ENCODE data around the gene STPG1.

The STPG1 gene

DNA sequence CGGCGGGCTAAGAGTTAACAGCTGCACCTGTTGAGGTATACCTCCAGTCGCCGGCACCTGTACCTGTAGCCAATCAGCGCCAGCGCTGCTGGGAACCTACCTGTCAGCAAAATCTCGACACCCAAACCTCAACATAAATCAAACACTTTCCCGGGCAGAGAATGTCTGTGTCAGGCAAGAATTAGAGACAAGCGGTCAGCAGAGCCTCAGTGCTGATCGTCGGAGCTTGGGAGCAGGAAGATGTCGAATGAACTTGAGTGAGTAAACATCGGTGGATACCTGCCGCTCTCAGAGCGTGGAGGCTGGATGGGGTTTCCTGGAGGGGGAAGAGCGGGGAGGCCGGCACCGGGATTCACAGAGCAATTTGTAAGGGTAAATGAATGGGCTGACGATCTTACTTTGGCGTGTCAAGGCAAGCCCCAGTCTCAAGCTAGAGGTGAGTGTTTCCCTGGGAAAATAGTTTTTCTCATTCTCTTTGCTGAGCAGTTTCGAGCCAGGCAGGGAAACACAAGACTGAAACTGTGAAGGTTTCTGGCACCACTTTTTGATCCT lies 94.2 kb downstream of the STPG1 start, which contains the start of gene GRHL3 (continued):
- TF ChIP-seq ZBTB49 (tag by site-specific recombination; IDR thresholded peaks at IDR 0.05; ENCODE audit: low read depth) (no peak), ZNF701 (tag by site-specific recombination; IDR thresholded peaks at IDR 0.05) (no peak), ZNF560 (tag by site-specific recombination; IDR thresholded peaks at IDR 0.05; ENCODE audit: borderline replicate concordance) (no peak), MZF1 (tag by site-specific recombination; IDR thresholded peaks at IDR 0.05; ENCODE audit: borderline replicate concordance) (peak; percentile 36; the same call in 1 of the 2 replicates), ZBTB10 (tag by site-specific recombination; IDR thresholded peaks at IDR 0.05) (no peak), ZBTB20 (tag by site-specific recombination; IDR thresholded peaks at IDR 0.05) (peak; percentile 98), GLIS2 (tag by site-specific recombination; IDR thresholded peaks at IDR 0.05) (peak; percentile 30; the same call in 1 of the 2 replicates), ZNF112 (tag by site-specific recombination; IDR thresholded peaks at IDR 0.05) (no peak), ZNF146 (tag by site-specific recombination; IDR thresholded peaks at IDR 0.05) (no peak), ZBTB17 (tag by site-specific recombination; IDR thresholded peaks at IDR 0.05) (peak; percentile 95), KLF10 (tag by site-specific recombination; IDR thresholded peaks at IDR 0.05) (no peak), TRIM28 (IDR thresholded peaks at IDR 0.05; ENCODE audit: borderline replicate concordance, low read length) (peak; percentile 81), OSR2 (tag by site-specific recombination; IDR thresholded peaks at IDR 0.05) (no peak), ZNF2 (tag by site-specific recombination; IDR thresholded peaks at IDR 0.05) (peak; percentile 23; the same call in 1 of the 2 replicates), SCRT2 (tag by site-specific recombination; IDR thresholded peaks at IDR 0.05) (peak; percentile 100), ZNF398 (tag by site-specific recombination; IDR thresholded peaks at IDR 0.05) (peak; percentile 78), ZNF366 (tag by site-specific recombination; conservative IDR thresholded peaks at IDR 0.05) (no peak), ZNF174 (tag by site-specific recombination; IDR thresholded peaks at IDR 0.05) (no peak), GFI1B (tag by site-specific recombination; IDR thresholded peaks at IDR 0.05) (0 out of 2 replicates have a peak, but pooled peaks have one; percentile 33), ZNF501 (tag by site-specific recombination; IDR thresholded peaks at IDR 0.05) (0 out of 2 replicates have a peak, but pooled peaks have one; percentile 60), ZNF624 (tag by site-specific recombination; IDR thresholded peaks at IDR 0.05) (no peak), ZNF341 (tag by site-specific recombination; IDR thresholded peaks at IDR 0.05; ENCODE audit: low read depth) (peak; percentile 37; the same call in 1 of the 2 replicates), ZNF280C (tag by site-specific recombination; IDR thresholded peaks at IDR 0.05) (no peak), SCRT1 (tag by site-specific recombination; IDR thresholded peaks at IDR 0.05; ENCODE audit: borderline replicate concordance) (peak; percentile 99), ZNF23 (tag by site-specific recombination; IDR thresholded peaks at IDR 0.05; ENCODE audit: borderline replicate concordance) (no peak), ZNF169 (tag by site-specific recombination; IDR thresholded peaks at IDR 0.05) (no peak), ZFP37 (tag by site-specific recombination; IDR thresholded peaks at IDR 0.05) (0 out of 2 replicates have a peak, but pooled peaks have one; percentile 21)
- TF ChIP-seq, protein P1, sequence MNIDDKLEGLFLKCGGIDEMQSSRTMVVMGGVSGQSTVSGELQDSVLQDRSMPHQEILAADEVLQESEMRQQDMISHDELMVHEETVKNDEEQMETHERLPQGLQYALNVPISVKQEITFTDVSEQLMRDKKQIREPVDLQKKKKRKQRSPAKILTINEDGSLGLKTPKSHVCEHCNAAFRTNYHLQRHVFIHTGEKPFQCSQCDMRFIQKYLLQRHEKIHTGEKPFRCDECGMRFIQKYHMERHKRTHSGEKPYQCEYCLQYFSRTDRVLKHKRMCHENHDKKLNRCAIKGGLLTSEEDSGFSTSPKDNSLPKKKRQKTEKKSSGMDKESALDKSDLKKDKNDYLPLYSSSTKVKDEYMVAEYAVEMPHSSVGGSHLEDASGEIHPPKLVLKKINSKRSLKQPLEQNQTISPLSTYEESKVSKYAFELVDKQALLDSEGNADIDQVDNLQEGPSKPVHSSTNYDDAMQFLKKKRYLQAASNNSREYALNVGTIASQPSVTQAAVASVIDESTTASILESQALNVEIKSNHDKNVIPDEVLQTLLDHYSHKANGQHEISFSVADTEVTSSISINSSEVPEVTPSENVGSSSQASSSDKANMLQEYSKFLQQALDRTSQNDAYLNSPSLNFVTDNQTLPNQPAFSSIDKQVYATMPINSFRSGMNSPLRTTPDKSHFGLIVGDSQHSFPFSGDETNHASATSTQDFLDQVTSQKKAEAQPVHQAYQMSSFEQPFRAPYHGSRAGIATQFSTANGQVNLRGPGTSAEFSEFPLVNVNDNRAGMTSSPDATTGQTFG (tag by site-specific recombination; IDR thresholded peaks at IDR 0.05; ENCODE audit: borderline replicate concordance), result no peak

Measured in HEK293 (cell line).